Common myeloid progenitor, CD34-positive (primary cell): ENCODE data around the gene HNF1A.

ENCODE experiments used
- CTCF ChIA-PET: fragments of 350-600 bp; sonication (Branson Sonifier 250); formaldehyde crosslinking; loops from one replicate; lab custom pipeline; 2021; ENCODE audit warnings: antibody characterized with exemption; lab: Charles Lee
- POLR2A ChIA-PET: fragments of 350-600 bp; sonication (Branson Sonifier 250); formaldehyde crosslinking; loops from one replicate; lab custom pipeline; 2021; ENCODE audit warnings: antibody characterized with exemption; lab: Charles Lee
- DNase-seq, 3 donors: peaks; one replicate each; pipeline versions ENCODE4 v3.0.0 to v3.0.0-alpha.2; 2013
- H3K27ac ChIP-seq, 2 experiments: 1 replicate in 1 of 2; 2 replicates in 1 of 2; pipeline ENCODE4 v1.7.0; 2013; ENCODE audit warnings: inconsistent platforms in 2 of 2, low read length in 2 of 2, mild to moderate bottlenecking in 2 of 2, low read depth in 1 of 2, moderate library complexity in 1 of 2; ENCODE audit not compliant: severe bottlenecking in 2 of 2, insufficient read depth in 1 of 2, poor library complexity in 1 of 2
- H3K27me3 ChIP-seq, 5 experiments: replicated peaks in 2 of 5; 1 replicate in 3 of 5; 2 replicates in 2 of 5; pipeline versions ENCODE4 v1.6.1 to v1.7.0; 2013; ENCODE audit warnings: low read length in 4 of 5, mild to moderate bottlenecking in 2 of 5, moderate library complexity in 2 of 5, inconsistent platforms in 1 of 5; ENCODE audit not compliant: insufficient read depth in 5 of 5, control insufficient read depth in 4 of 5
- H3K36me3 ChIP-seq, 4 experiments: 1 replicate in 2 of 4; 2 replicates in 2 of 4; pipeline versions ENCODE4 v1.6.1 to v1.7.0; 2013; ENCODE audit warnings: low read length in 3 of 4, control low read depth in 1 of 4, mild to moderate bottlenecking in 1 of 4; ENCODE audit not compliant: control insufficient read depth in 4 of 4, insufficient read depth in 4 of 4
- H3K4me1 ChIP-seq, 4 experiments: 1 replicate in 3 of 4; 2 replicates in 1 of 4; pipeline versions ENCODE4 v1.6.1 to v1.7.1; 2013; ENCODE audit warnings: low read length in 3 of 4, mild to moderate bottlenecking in 3 of 4, control low read depth in 1 of 4, inconsistent platforms in 1 of 4, moderate library complexity in 1 of 4; ENCODE audit not compliant: control insufficient read depth in 4 of 4, insufficient read depth in 4 of 4; ENCODE audit errors: control extremely low read depth in 1 of 4
- H3K4me3 ChIP-seq, 7 experiments: 1 replicate in 4 of 7; 2 replicates in 3 of 7; pipeline versions ENCODE4 v1.5.1 to v1.7.0; 2013; ENCODE audit warnings: mild to moderate bottlenecking in 7 of 7, low read length in 6 of 7, moderate library complexity in 6 of 7, inconsistent platforms in 2 of 7, low read depth in 2 of 7, control low read depth in 1 of 7; ENCODE audit not compliant: insufficient read depth in 4 of 7, control insufficient read depth in 1 of 7; ENCODE audit errors: extremely low read depth in 1 of 7
- H3K9me3 ChIP-seq, 5 experiments: 1 replicate in 4 of 5; 2 replicates in 1 of 5; pipeline versions ENCODE4 v1.6.1 to v1.7.1; 2013; ENCODE audit warnings: low read length in 4 of 5, mild to moderate bottlenecking in 2 of 5, inconsistent platforms in 1 of 5, low read depth in 1 of 5, moderate library complexity in 1 of 5; ENCODE audit not compliant: control insufficient read depth in 4 of 5, insufficient read depth in 2 of 5; ENCODE audit errors: control extremely low read depth in 1 of 5
- WGBS: methylation state at CpG from one replicate; pipeline ENCODE4 v1.1.5; 2013; ENCODE audit not compliant: insufficient coverage; 5-methylcytosine and 5-hydroxymethylcytosine counted together

The HNF1A gene

GRCh38 chr12:120994059-120994458 lies 15.7 kb downstream of the HNF1A start:
- Histone ChIP-seq H3K9me3 (no peaks in the 10 kb centered on the region), H3K36me3 (no peaks in the 10 kb centered on the region), H3K27ac (no peak overlapping the region), H3K27me3 (peaks cover 0 to 2% (median 0%) of the 10 kb centered on the region in 5 experiments), H3K4me3 (no peak overlapping the region), H3K4me1 (no peaks in the 10 kb centered on the region)
- DNase-seq, result no peak
- ChIA-PET CTCF (no interaction called here), POLR2A (no interaction called here)
- 99% methylated on average over 10 of the region's 15 CpGs for WGBS

GRCh38 chr12:120994589-120995337 lies 16.4 kb downstream of the HNF1A start:
- CTCF ChIA-PET, result no interaction called here
- POLR2A ChIA-PET, result no interaction called here
- no peaks in the 10 kb centered on the region for H3K4me1 ChIP-seq

GRCh38 chr12:120996133-120996746 lies 17.9 kb downstream of the HNF1A start:
- 95% methylated on average over 8 of the region's 11 CpGs for WGBS
- Histone ChIP-seq H3K4me1 (peaks cover 0 to 4% (median 0%) of the 10 kb centered on the region in 4 experiments), H3K9me3 (no peaks in the 10 kb centered on the region), H3K27me3 (peaks cover 0 to 4% (median 0%) of the 10 kb centered on the region in 5 experiments), H3K27ac (no peak overlapping the region), H3K4me3 (no peak overlapping the region), H3K36me3 (peaks cover 0 to 4% (median 1%) of the 10 kb centered on the region in 4 experiments)
- DNase-seq, result no peak
- CTCF ChIA-PET, result interaction anchor here (0.6 to 0.7 kb wide), 2 partner anchors 16 to 24 kb away, joined by 3 read pairs; no protein-coding TSS in a partner anchor
- POLR2A ChIA-PET, result no interaction called here

More at GRCh38 chr12:120994589-120995337, 16.4 kb downstream of the HNF1A start:
- Histone ChIP-seq H3K27ac (no peak overlapping the region), H3K27me3 (peaks cover 0 to 4% (median 0%) of the 10 kb centered on the region in 5 experiments), H3K36me3 (no peaks in the 10 kb centered on the region), H3K9me3 (no peaks in the 10 kb centered on the region), H3K4me3 (no peak overlapping the region)
- 91% methylated on average over 2 of the region's 2 CpGs for WGBS
- DNase-seq, result no peak

- no peak for DNase-seq
- Histone ChIP-seq H3K27me3 (peaks cover 0 to 4% (median 0%) of the 10 kb centered on the region in 5 experiments), H3K4me3 (no peak overlapping the region), H3K27ac (no peak overlapping the region), H3K9me3 (no peaks in the 10 kb centered on the region), H3K4me1 (peaks cover 0 to 5% (median 0%) of the 10 kb centered on the region in 4 experiments), H3K36me3 (peaks cover 0 to 14% (median 8%) of the 10 kb centered on the region in 4 experiments)
- POLR2A ChIA-PET, result no interaction called here
- WGBS, result 85% methylated on average over 7 of the region's 9 CpGs
- CTCF ChIA-PET, result no interaction called here
Observed at GRCh38 chr12:120997448-120997847, 19.1 kb downstream of the HNF1A start.

- H3K27me3 ChIP-seq, result peaks cover 0 to 4% (median 0%) of the 10 kb centered on the region in 5 experiments
- no peak overlapping the region for H3K4me3 ChIP-seq
- 94% methylated on average over 3 of the region's 3 CpGs for WGBS
- peaks cover 0 to 5% (median 0%) of the 10 kb centered on the region in 4 experiments for H3K4me1 ChIP-seq
- ChIA-PET POLR2A (no interaction called here), CTCF (interaction anchor here (1.1 kb wide), 1 partner anchor 415 kb away, joined by 6 read pairs; no protein-coding TSS in a partner anchor)
- no peak overlapping the region for H3K27ac ChIP-seq
- DNase-seq, result no peak
- no peaks in the 10 kb centered on the region for H3K9me3 ChIP-seq
- peaks cover 0 to 22% (median 13%) of the 10 kb centered on the region in 4 experiments for H3K36me3 ChIP-seq
Observed at GRCh38 chr12:120998435-120998834, 20.1 kb downstream of the HNF1A start.

GRCh38 chr12:120999191-121000120 lies 21.1 kb downstream of the HNF1A start:
- H3K36me3 ChIP-seq, result peaks cover 2 to 32% (median 21%) of the 10 kb centered on the region in 4 experiments
- ChIA-PET CTCF (no interaction called here), POLR2A (no interaction called here)
- no peak for DNase-seq
- no peaks in the 10 kb centered on the region for H3K9me3 ChIP-seq
- peaks cover 0 to 4% (median 0%) of the 10 kb centered on the region in 5 experiments for H3K27me3 ChIP-seq
- no peak overlapping the region for H3K4me3 ChIP-seq
- peaks cover 0 to 5% (median 0%) of the 10 kb centered on the region in 4 experiments for H3K4me1 ChIP-seq
- 60% methylated on average over 18 of the region's 23 CpGs for WGBS
- no peak overlapping the region for H3K27ac ChIP-seq
